SH-SY5Y (cell line): Measurements from ENCODE around the gene ZNF284.

Source experiments
- GATA2 ChIP-seq: IDR thresholded peaks from 2 replicates; pipeline ENCODE4 v1.6.1; 2011; ENCODE audit warnings: mild to moderate bottlenecking, low read depth, low read length
- GATA3 ChIP-seq: IDR thresholded peaks from 2 replicates; pipeline ENCODE4 v1.6.1; 2011; ENCODE audit warnings: low read depth, mild to moderate bottlenecking, low read length, moderate library complexity

ZNF284 gene

DNA sequence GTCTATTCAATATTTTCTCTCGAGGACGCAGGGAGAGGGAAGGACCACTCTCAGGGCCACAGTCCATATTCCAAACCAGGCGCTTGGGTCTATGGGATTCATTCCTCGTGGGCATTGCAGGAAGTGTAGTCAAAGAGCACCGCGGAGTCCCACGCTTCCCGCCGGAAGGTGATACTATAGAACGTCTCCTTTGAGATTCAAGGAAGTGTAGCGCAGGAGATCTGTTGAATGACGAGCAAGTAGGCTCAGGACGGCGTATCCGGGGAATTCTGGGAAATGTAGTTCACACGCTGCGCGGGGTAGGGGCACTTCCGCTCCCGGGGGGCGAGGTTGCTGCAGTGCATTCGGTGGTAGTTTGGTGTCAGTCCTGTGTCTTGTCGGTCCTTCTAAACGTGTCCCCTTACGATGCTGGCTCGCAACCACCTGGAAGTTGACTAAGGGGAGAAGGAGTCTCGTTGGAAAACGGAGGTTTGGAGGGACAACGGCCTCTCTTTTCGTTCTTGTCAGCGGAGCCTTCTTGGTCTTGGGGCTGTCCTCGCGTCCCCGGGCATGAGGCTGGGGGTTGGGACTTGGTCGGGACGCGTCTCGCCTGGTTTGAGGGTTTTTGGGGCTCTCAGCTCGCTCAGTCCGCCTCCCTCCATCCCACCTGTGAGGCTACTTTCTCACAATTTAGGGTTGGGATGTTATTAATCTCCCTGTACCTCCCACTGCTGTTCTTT is at the start of gene ZNF284:
Gene ZNF284 (plus strand): TSS at position 336 of the 719 bp plus-strand sequence. CDS start 4,231 bp downstream, outside the sequence.
- TF ChIP-seq GATA3 (no peak), GATA2 (0 out of 2 replicates have a peak, but pooled peaks have one; percentile 13)

DNA sequence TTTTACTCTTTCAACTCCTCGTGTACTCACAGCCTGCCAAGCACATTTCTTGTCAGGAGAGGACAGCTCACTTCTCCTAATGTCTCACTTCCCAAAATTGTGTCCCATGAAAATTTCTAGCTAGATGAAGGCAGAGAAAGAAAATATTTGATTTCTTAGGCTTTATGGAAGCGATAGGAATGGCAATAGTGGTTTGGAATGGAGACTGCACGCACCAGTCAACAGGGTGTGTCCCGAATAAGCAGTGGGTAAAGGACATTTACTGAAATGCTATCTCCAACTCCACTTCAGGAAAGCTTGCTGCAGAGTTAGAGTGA is 47.1 kb upstream of the ZNF284 start:
- TF ChIP-seq GATA2 (no peak), GATA3 (no peak)

DNA sequence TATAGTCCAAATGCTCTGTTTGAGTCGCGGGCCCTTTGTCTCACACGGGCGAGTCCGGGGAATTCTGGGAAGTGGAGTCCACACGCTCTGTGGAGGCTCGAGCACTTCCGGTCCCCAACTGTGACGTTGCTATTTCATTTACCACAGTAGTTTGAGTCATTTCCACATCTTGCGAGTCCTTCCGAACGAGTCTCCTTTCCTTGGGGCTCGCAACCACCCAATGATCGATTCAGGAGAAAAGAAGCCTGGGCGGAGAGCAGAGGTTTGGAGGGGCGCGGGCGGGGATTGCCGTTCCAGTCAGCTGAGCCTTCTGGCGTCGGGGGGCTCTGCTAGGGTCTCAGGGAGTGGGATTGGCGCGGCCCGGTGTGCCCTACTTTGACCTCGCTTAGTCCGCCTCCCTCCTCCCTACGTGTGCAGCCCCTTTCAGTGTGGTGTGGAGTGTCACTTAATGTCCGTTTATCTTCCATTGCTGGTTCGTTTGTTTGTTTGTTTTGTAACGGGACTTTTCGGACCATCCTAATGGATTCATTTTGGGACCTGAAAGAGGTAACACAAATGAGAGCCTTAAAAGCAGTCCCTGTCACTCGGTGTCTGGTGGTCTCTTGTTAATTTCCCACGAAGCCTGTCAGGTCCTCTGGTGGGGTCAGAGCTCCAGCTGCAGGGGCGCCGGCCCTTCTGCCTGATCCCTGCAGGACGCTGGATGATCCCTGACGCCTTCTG is 46.6 kb upstream of the ZNF284 start, which contains the start of gene ZNF222:
Gene ZNF222 (plus strand): TSS at position 163 of the 720 bp plus-strand sequence. CDS start 58 bp downstream, at position 221.
- TF ChIP-seq GATA2 = no peak
- no peak for TF ChIP-seq GATA3

GRCh38 chr19:44026622-44027021 is 45.3 kb upstream of the ZNF284 start:
- TF ChIP-seq GATA2 (no peak), GATA3 (no peak)

GRCh38 chr19:44032001-44032610 is 39.9 kb upstream of the ZNF284 start:
- no peak for TF ChIP-seq GATA2
- TF ChIP-seq GATA3 = no peak

- TF ChIP-seq GATA3 (no peak), GATA2 (no peak)
Measured at GRCh38 chr19:44042147-44042546, 29.8 kb upstream of the ZNF284 start.

DNA sequence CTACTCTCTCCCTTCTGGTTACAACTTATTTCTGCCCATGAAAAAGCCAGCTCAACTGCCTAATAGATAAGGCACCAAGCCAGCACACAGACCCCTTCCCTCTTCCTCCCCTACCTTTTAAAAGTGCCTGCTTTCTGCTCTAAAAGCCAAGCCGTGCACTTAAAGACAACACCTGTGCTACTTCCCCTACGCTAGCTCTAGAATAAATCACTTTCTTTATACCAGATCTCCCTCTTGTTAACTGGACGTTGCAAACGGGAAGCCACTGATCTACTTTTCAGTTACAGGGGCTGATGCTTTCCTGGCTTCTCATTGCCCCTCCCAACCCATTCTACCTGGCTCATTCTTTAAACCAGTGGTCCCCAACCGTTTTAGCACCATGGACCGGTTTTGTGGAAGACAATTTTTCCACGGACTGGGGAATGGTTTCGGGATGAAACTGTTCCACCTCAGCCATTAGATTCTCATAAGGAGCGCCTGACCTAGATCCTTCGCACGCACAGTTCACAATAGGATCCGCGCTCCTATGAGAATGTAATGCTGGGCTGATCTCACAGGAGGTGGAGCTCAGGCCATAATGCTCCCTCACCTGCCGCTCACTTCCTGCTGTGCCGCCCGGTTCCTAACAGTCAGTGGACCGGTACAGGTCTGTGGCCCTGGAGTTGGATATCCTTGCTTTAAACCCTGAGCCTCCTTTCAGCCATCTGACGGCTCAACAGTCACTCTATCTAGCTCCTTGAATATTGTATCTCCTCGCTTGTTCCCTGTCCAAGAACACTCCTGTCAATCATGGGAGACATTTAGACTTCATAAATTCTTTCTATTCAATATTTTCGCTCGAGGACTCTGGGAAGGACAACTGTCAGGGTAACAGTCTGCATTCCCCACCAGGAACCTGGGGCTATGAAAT is 21.0 kb upstream of the ZNF284 start:
- TF ChIP-seq GATA2 (no peak), GATA3 (no peak)

DNA sequence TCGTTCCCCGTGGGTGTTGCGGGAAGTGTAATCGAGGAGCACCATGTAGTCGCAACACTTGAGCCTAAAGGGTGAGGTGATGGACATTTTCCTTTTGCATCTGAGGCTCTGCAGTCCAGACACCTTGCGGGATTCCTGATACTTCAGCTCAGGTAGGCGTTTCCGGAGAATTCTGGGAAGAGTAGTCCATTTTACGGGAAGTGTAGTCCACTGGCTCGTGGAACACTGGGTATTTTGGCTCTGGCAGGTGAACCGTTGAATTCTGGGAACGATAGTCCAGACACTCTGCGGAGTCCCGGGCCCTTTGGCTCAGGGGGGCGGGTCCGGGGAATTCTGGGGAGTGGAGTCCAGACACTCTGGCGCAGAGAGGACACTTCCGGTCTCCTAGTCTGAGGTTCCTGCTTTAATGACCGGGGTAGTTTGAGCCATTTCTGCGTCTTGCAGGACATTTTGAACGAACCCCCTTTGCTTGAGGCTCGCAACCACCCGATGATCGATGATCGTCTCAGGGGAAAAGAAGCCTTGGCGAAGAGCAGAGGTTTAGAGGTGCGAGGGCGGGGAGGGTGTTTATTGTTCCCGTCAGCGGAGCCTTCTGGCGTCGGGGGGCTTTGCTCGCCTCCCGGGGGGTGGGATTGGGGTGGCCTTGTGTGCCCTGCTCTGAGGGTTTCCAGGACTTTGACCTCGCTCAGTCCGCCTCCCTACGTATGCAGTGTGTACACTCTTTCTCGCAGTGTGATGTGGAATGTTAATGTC is 20.1 kb upstream of the ZNF284 start, which contains the start of gene ZNF223:
Gene ZNF223 (plus strand): TSS at position 387 of the 753 bp plus-strand sequence. CDS start 3,141 bp downstream, outside the sequence.
- TF ChIP-seq GATA3 (no peak), GATA2 (no peak)

GRCh38 chr19:44055870-44056269 is 16.1 kb upstream of the ZNF284 start:
- TF ChIP-seq GATA3 = no peak
- no peak for TF ChIP-seq GATA2

DNA sequence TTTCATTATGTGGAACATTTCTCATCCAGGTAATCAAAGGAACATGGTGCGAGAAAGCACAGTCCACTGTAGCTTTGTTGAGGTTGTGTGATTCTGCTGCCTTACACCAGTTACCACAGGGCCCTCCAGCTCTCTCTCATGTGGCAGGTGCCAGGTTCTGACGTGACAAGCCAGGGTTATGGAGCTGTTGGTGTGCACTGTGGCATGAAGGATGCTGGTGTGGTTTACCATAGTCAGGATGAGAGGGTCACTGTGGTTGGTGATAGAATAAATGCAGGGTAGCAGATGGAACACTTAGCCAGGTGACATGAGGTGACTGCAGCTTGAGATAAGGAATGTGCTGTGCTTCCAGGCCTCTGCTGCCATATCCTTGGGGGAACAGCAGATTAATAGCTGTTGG is 12.7 kb upstream of the ZNF284 start:
- no peak for TF ChIP-seq GATA3
- TF ChIP-seq GATA2 = no peak

GRCh38 chr19:44061038-44061437 is 10.9 kb upstream of the ZNF284 start:
- TF ChIP-seq GATA3 (no peak), GATA2 (no peak)

GRCh38 chr19:44066305-44066704 is 5.7 kb upstream of the ZNF284 start:
- TF ChIP-seq GATA3 (no peak), GATA2 (no peak)

GRCh38 chr19:44069415-44069814 is 2.5 kb upstream of the ZNF284 start:
- TF ChIP-seq GATA3 (no peak), GATA2 (no peak)
